Vagina (tissue), 2 donors: ENCODE measurements around the gene TMEM87B.

Source experiments
- POLR2A ChIP-seq, 2 donors: fragments of 450-650 bp; IDR thresholded peaks; one replicate each; pipeline ENCODE4 v1.6.1; 2017; ENCODE audit warnings: antibody characterized with exemption in 2 of 2, mild to moderate bottlenecking in 2 of 2, moderate library complexity in 2 of 2
- POLR2AphosphoS5 ChIP-seq, 2 donors: sonication (generic); formaldehyde crosslinking; IDR thresholded peaks; one replicate each; pipeline ENCODE4 v1.9.0; 2017; ENCODE audit warnings: antibody characterized with exemption in 2 of 2, mild to moderate bottlenecking in 2 of 2, low read depth in 1 of 2; ENCODE audit not compliant: insufficient read depth in 1 of 2
- TF ChIP-seq, protein P1 (sequence below), 3 experiments: fragments of 450-650 bp in 2 of 3; fragments of 200-600 bp in 1 of 3; sonication (generic) in 1 of 3; IDR thresholded peaks; one replicate each; pipeline ENCODE4 v1.5.1; 2017 to 2019; ENCODE audit warnings: antibody characterized with exemption in 3 of 3, mild to moderate bottlenecking in 2 of 3, moderate library complexity in 2 of 3

- TF ChIP-seq, protein P1, sequence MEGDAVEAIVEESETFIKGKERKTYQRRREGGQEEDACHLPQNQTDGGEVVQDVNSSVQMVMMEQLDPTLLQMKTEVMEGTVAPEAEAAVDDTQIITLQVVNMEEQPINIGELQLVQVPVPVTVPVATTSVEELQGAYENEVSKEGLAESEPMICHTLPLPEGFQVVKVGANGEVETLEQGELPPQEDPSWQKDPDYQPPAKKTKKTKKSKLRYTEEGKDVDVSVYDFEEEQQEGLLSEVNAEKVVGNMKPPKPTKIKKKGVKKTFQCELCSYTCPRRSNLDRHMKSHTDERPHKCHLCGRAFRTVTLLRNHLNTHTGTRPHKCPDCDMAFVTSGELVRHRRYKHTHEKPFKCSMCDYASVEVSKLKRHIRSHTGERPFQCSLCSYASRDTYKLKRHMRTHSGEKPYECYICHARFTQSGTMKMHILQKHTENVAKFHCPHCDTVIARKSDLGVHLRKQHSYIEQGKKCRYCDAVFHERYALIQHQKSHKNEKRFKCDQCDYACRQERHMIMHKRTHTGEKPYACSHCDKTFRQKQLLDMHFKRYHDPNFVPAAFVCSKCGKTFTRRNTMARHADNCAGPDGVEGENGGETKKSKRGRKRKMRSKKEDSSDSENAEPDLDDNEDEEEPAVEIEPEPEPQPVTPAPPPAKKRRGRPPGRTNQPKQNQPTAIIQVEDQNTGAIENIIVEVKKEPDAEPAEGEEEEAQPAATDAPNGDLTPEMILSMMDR (IDR thresholded peaks at IDR 0.05) = no peak
- TF ChIP-seq POLR2AphosphoS5 (IDR thresholded peaks at IDR 0.05; ENCODE audit: insufficient read depth in 1 of 2, low read depth in 1 of 2) (no peak), POLR2A (IDR thresholded peaks at IDR 0.05) (no peak)
Measured at GRCh38 chr2:112048236-112048592, 6.9 kb upstream of the TMEM87B start.
